IMR-90 (cell line): ENCODE results near the gene TRIM71. TPM values are rescaled to one million over a fixed set of nuclear protein-coding genes. Genes with fewer than 3 reads are reported as not detected.

ENCODE experiments used
- ATAC-seq: fragments of 200-7000 bp; cut with Tn5 transposase; 2 replicates; pipeline ENCODE4 v1.9.1; 2020; ENCODE audit warnings: low read depth, mild to moderate bottlenecking, moderate library complexity
- BruUV-seq: library from RNA; stranded (reverse); fragments of 400-500 nt; replicated peaks from 2 replicates; lab custom pipeline; 2021; lab: Mats Ljungman, UMichigan
- CTCF ChIA-PET: fragments of 300-600 bp; formaldehyde crosslinking; extraction: SDS; loops from one replicate; lab custom pipeline; 2021; ENCODE audit warnings: antibody characterized with exemption; lab: Yijun Ruan, JAX
- POLR2A ChIA-PET: fragments of 300-600 bp; sonication (Branson Sonifier 250); formaldehyde crosslinking; loops from one replicate; lab custom pipeline; 2022; ENCODE audit warnings: antibody characterized with exemption; ENCODE audit not compliant: unreplicated experiment; lab: Charles Lee
- DNase-seq: peaks from one replicate; pipeline ENCODE4 v3.0.0; 2013
- H2AFZ ChIP-seq: replicated peaks from 2 replicates; pipeline ENCODE3; 2013; ENCODE audit warnings: low read length, mild to moderate bottlenecking; ENCODE audit not compliant: poor library complexity
- H2AK5ac ChIP-seq: 2 replicates; pipeline ENCODE4 v1.6.1; 2013; ENCODE audit warnings: low read depth, low read length, inconsistent platforms
- H2AK9ac ChIP-seq: replicated peaks from 2 replicates; pipeline ENCODE3; 2013; ENCODE audit warnings: mild to moderate bottlenecking, low read depth, low read length, moderate library complexity; ENCODE audit not compliant: poor library complexity
- H2BK120ac ChIP-seq: 2 replicates; pipeline ENCODE4 v1.6.1; 2013; ENCODE audit warnings: low read depth, low read length, inconsistent platforms
- H2BK15ac ChIP-seq: 3 replicates; pipeline ENCODE4 v1.6.1; 2013; ENCODE audit warnings: low read depth, low read length, inconsistent platforms
- H2BK20ac ChIP-seq: 2 replicates; pipeline ENCODE4 v1.6.1; 2013; ENCODE audit warnings: low read depth, mild to moderate bottlenecking, inconsistent platforms, low read length, moderate library complexity
- H2BK5ac ChIP-seq: 2 replicates; pipeline ENCODE4 v1.6.1; 2013; ENCODE audit warnings: mild to moderate bottlenecking, low read depth, low read length, inconsistent platforms; ENCODE audit not compliant: poor library complexity, severe bottlenecking
- H3K14ac ChIP-seq: replicated peaks from 2 replicates; pipeline ENCODE4 v1.6.1; 2013; ENCODE audit warnings: low read depth, low read length, inconsistent platforms
- H3K18ac ChIP-seq: 2 replicates; pipeline ENCODE4 v1.6.1; 2013; ENCODE audit warnings: low read depth, low read length, control low read depth
- H3K23ac ChIP-seq: 2 replicates; pipeline ENCODE4 v1.6.1; 2013; ENCODE audit warnings: low read depth, low read length, inconsistent platforms
- H3K27ac ChIP-seq: 2 replicates; pipeline ENCODE4 v1.5.1; 2013; ENCODE audit warnings: mild to moderate bottlenecking, control low read depth, low read length; ENCODE audit not compliant: insufficient read depth
- H3K27me3 ChIP-seq: 2 replicates; pipeline ENCODE4 v1.6.1; 2013; ENCODE audit warnings: low read length; ENCODE audit not compliant: control insufficient read depth, insufficient read depth
- H3K36me3 ChIP-seq: 2 replicates; pipeline ENCODE4 v1.6.1; 2013; ENCODE audit warnings: low read length, mixed read lengths; ENCODE audit not compliant: control insufficient read depth, insufficient read depth
- H3K4ac ChIP-seq: 2 replicates; pipeline ENCODE4 v1.6.1; 2013; ENCODE audit warnings: low read depth, low read length, inconsistent platforms
- H3K4me1 ChIP-seq: 2 replicates; pipeline ENCODE4 v1.6.1; 2013; ENCODE audit warnings: low read length, mixed read lengths; ENCODE audit not compliant: control insufficient read depth, insufficient read depth
- H3K4me2 ChIP-seq: 2 replicates; pipeline ENCODE4 v1.6.1; 2013; ENCODE audit warnings: low read depth, mild to moderate bottlenecking, control low read depth, low read length, moderate library complexity
- H3K4me3 ChIP-seq: 2 replicates; pipeline ENCODE4 v1.5.1; 2013; ENCODE audit warnings: low read depth, mild to moderate bottlenecking, control low read depth, low read length, moderate library complexity; ENCODE audit not compliant: insufficient read depth
- H3K56ac ChIP-seq: 2 replicates; pipeline ENCODE4 v1.6.1; 2013; ENCODE audit warnings: low read length, inconsistent platforms; ENCODE audit not compliant: insufficient read depth; ENCODE audit errors: extremely low read depth
- H3K79me1 ChIP-seq, 2 experiments: 2 replicates each; pipeline ENCODE4 v1.6.1; 2013; ENCODE audit warnings: low read length in 2 of 2, inconsistent platforms in 1 of 2, low read depth in 1 of 2
- H3K9ac ChIP-seq: 2 replicates; pipeline ENCODE4 v1.6.1; 2013; ENCODE audit warnings: low read depth, low read length, control low read depth
- H3K9me1 ChIP-seq: 2 replicates; pipeline ENCODE4 v1.6.1; 2013; ENCODE audit warnings: low read length, inconsistent platforms; ENCODE audit not compliant: insufficient read depth
- H3K9me3 ChIP-seq: 2 replicates; pipeline ENCODE4 v1.6.1; 2013; ENCODE audit warnings: low read length; ENCODE audit not compliant: control insufficient read depth, insufficient read depth
- H4K20me1 ChIP-seq: 2 replicates; pipeline ENCODE4 v1.6.1; 2013; ENCODE audit warnings: low read length, inconsistent platforms; ENCODE audit not compliant: insufficient read depth
- H4K5ac ChIP-seq: 2 replicates; pipeline ENCODE4 v1.6.1; 2013; ENCODE audit warnings: mild to moderate bottlenecking, low read depth, low read length, control low read depth
- H4K8ac ChIP-seq, 2 experiments: 2 replicates each; pipeline ENCODE4 v1.6.1; 2013; ENCODE audit warnings: low read depth in 2 of 2, low read length in 2 of 2, control low read depth in 1 of 2, inconsistent platforms in 1 of 2
- H4K91ac ChIP-seq: 2 replicates; pipeline ENCODE4 v1.6.1; 2013; ENCODE audit warnings: low read depth, low read length, inconsistent platforms; ENCODE audit not compliant: insufficient read depth
- MXI1 ChIP-seq: IDR thresholded peaks from 2 replicates; pipeline ENCODE4 v1.6.1; 2012; ENCODE audit warnings: low read depth, mild to moderate bottlenecking, low read length, moderate library complexity, borderline replicate concordance
- NFE2L2 ChIP-seq: fragments of 150-350 bp; IDR thresholded peaks from 2 replicates; pipeline ENCODE4 v1.6.1; 2016; ENCODE audit warnings: low read depth, mild to moderate bottlenecking, low read length
- WGBS, 2 experiments: methylation state at CpG; one replicate each; pipeline versions ENCODE4 v1.1.5 to v1.1.7; 2013; ENCODE audit warnings: missing lambda C conversion rate in 2 of 2; ENCODE audit not compliant: insufficient read length in 1 of 2; ENCODE audit errors: extremely low coverage in 2 of 2; 5-methylcytosine and 5-hydroxymethylcytosine counted together
- dilution Hi-C: fragments of 300-500 bp; cut with HindIII; formaldehyde crosslinking; loops from one replicate; pipeline ENCODE4 v1.14.3; 2018; ENCODE audit warnings: low sequenced_read_pairs; ENCODE audit not compliant: unreplicated experiment
- in situ Hi-C: fragments of 300-500 bp; cut with MboI; formaldehyde crosslinking; loops from 3 replicates; pipeline ENCODE4 v1.14.3; 2019; ENCODE audit warnings: low sequenced_read_pairs, inconsistent platforms, mixed read lengths
- intact Hi-C: fragments of 100-400 bp; cut with micrococcal nuclease; formaldehyde crosslinking; loops from 2 replicates; pipeline ENCODE4 v1.10.0; 2022
- polyA plus RNA-seq, 3 experiments: library from polyadenylated mRNA; depleted of rRNA; stranded (reverse); fragments of >200 nt; gene quantifications; 2 replicates each; pipeline ENCODE4 v1.2.3, GENCODE V29; 2012; ENCODE audit warnings: low replicate concordance in 1 of 3
- total RNA-seq: library from RNA; depleted of rRNA; stranded (reverse); fragments of >200 nt; gene quantifications from 2 replicates; pipeline ENCODE4 v1.2.3, GENCODE V29; 2012

The TRIM71 gene
- total and polyA plus RNA-seq, 2 of the 4 experiments (the other 2 are of a cell fraction) = not detected

- Histone ChIP-seq H3K27ac (no peak overlapping the region), H3K9ac (no peak overlapping the region), H4K20me1 (no peaks in the 10 kb centered on the region), H3K14ac (no peak overlapping the region), H2AFZ (no peak overlapping the region), H3K4me3 (no peak overlapping the region), H2BK5ac (no peak overlapping the region), H3K4me2 (no peak overlapping the region), H3K9me1 (no peaks in the 10 kb centered on the region), H3K56ac (no peak overlapping the region), H3K4me1 (no peaks in the 10 kb centered on the region), H3K18ac (no peak overlapping the region), H3K36me3 (no peaks in the 10 kb centered on the region), H3K79me1 (no peaks in the 10 kb centered on the region), H4K8ac (no peak overlapping the region), H4K5ac (no peak overlapping the region), H2BK15ac (no peak overlapping the region), H2AK5ac (no peak overlapping the region), H3K27me3 (peaks cover 1% of the 10 kb centered on the region), H3K4ac (no peak overlapping the region), H2BK120ac (no peak overlapping the region), H3K23ac (no peak overlapping the region), H2BK20ac (no peak overlapping the region), H3K9me3 (no peaks in the 10 kb centered on the region), H2AK9ac (no peak overlapping the region), H4K91ac (no peak overlapping the region)
- in situ Hi-C loops = no loop called here
- intact Hi-C loops = no loop called here
- BruUV-seq = no TSS peak
- no peak for DNase-seq
- dilution Hi-C loops = no loop called here
- ChIA-PET CTCF (no interaction called here), POLR2A (no interaction called here)
- ATAC-seq = no peak
- TF ChIP-seq NFE2L2 (no peak), MXI1 (no peak)
- no CpG with 5 or more reads among the region's 3 CpGs for WGBS, 2 experiments
Measured at GRCh38 chr3:32909999-32910398, 92.2 kb downstream of the TRIM71 start.
